IPS-15b (cell line): ENCODE measurements around the gene SUGT1.

Source experiments
- H3K27me3 ChIP-seq: one replicate; pipeline ENCODE4 v1.6.1; 2013; ENCODE audit warnings: low read length; ENCODE audit not compliant: control insufficient read depth, insufficient read depth
- H3K36me3 ChIP-seq: one replicate; pipeline ENCODE4 v1.6.1; 2013; ENCODE audit warnings: low read length; ENCODE audit not compliant: control insufficient read depth, insufficient read depth
- H3K4me1 ChIP-seq: one replicate; pipeline ENCODE4 v1.6.1; 2013; ENCODE audit warnings: mild to moderate bottlenecking, low read length; ENCODE audit not compliant: control insufficient read depth, insufficient read depth
- H3K4me3 ChIP-seq: one replicate; pipeline ENCODE4 v1.5.1; 2013; ENCODE audit warnings: low read depth, low read length
- H3K9ac ChIP-seq: one replicate; pipeline ENCODE4 v1.6.1; 2013; ENCODE audit warnings: low read depth, mild to moderate bottlenecking, low read length
- H3K9me3 ChIP-seq: one replicate; pipeline ENCODE4 v1.6.1; 2013; ENCODE audit warnings: mild to moderate bottlenecking, low read length; ENCODE audit not compliant: control insufficient read depth, insufficient read depth

The SUGT1 gene

GRCh38 chr13:52739468-52740071, 86.9 kb downstream of the SUGT1 start, which contains the start of gene CNMD:
Gene CNMD, minus strand, starts transcription at chr13:52739820. Its CDS starts 119 bp downstream, at chr13:52739701.
- Histone ChIP-seq H3K36me3 (peaks cover 6% of the 10 kb centered on the region), H3K4me3 (peak within 1 kb of the TSS; percentile 76), H3K27me3 (no peaks in the 10 kb centered on the region), H3K4me1 (peaks cover 12% of the 10 kb centered on the region), H3K9ac (peak within 1 kb of the TSS; percentile 70), H3K9me3 (no peaks in the 10 kb centered on the region)

GRCh38 chr13:52743569-52743968, 90.9 kb downstream of the SUGT1 start:
- H3K4me3 ChIP-seq, result no peak overlapping the region
- no peaks in the 10 kb centered on the region for H3K36me3 ChIP-seq
- H3K9me3 ChIP-seq, result no peaks in the 10 kb centered on the region
- H3K27me3 ChIP-seq, result no peaks in the 10 kb centered on the region
- H3K4me1 ChIP-seq, result no peaks in the 10 kb centered on the region
- H3K9ac ChIP-seq, result no peak overlapping the region

- H3K9ac ChIP-seq, result no peak overlapping the region
- no peaks in the 10 kb centered on the region for H3K27me3 ChIP-seq
- H3K4me1 ChIP-seq, result no peaks in the 10 kb centered on the region
- H3K4me3 ChIP-seq, result no peak overlapping the region
- H3K9me3 ChIP-seq, result no peaks in the 10 kb centered on the region
- no peaks in the 10 kb centered on the region for H3K36me3 ChIP-seq
Measured at GRCh38 chr13:52743988-52744387, 91.4 kb downstream of the SUGT1 start.

GRCh38 chr13:52744842-52745375, 92.3 kb downstream of the SUGT1 start:
- H3K9ac ChIP-seq, result no peak overlapping the region
- H3K4me3 ChIP-seq, result no peak overlapping the region
- no peaks in the 10 kb centered on the region for H3K4me1 ChIP-seq
- no peaks in the 10 kb centered on the region for H3K27me3 ChIP-seq
- H3K36me3 ChIP-seq, result no peaks in the 10 kb centered on the region
- H3K9me3 ChIP-seq, result no peaks in the 10 kb centered on the region

- Histone ChIP-seq H3K4me3 (no peak overlapping the region), H3K9ac (no peak overlapping the region), H3K4me1 (no peaks in the 10 kb centered on the region), H3K9me3 (no peaks in the 10 kb centered on the region), H3K27me3 (no peaks in the 10 kb centered on the region), H3K36me3 (no peaks in the 10 kb centered on the region)
Measured at GRCh38 chr13:52746141-52746540, 93.5 kb downstream of the SUGT1 start.

GRCh38 chr13:52749419-52749818, 96.8 kb downstream of the SUGT1 start:
- H3K9ac ChIP-seq, result no peak overlapping the region
- no peaks in the 10 kb centered on the region for H3K9me3 ChIP-seq
- H3K36me3 ChIP-seq, result no peaks in the 10 kb centered on the region
- H3K27me3 ChIP-seq, result no peaks in the 10 kb centered on the region
- H3K4me3 ChIP-seq, result no peak overlapping the region
- H3K4me1 ChIP-seq, result no peaks in the 10 kb centered on the region
